ENCODE results near the gene ITGA4.
A peak's percentile ranks its signal among the peaks of the same experiment; 100 is the strongest.

Gene ITGA4

DNA sequence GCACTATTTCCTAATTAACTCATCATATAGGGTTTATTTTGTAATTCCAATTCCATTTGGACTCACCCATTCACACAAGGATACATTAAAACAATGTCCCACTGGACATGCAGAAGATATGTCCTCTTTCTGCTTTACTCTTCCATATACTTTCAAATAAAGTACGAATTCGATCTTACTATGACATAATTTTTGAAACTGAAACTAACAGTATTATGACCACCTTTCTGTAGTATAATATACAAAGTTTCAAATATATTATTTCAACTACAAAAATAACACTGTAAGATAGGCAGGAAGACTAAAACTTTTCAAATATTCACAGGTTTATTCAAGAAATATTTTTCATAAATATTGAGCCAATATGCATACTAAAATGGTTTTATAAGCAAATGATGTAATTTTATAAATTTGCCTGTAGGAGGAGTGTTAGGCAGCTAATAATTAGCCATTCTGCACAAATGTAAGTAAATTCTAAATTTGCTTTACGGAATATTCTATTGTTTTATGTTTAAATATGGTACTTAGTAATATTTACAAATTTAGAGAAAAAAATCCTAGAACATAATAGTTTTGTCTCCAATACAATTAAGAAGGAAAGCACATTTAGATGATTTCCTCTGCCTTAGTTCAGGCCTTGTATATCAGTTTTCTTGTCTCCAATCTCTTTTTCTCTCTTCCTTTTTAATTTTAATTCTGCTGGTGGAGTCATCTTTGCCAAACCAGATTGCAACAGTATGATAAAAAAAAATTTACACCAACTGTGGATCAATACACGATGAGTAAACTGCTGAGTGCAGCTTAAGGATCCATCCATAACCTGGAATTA, 113.9 kb downstream of the ITGA4 start:
- H3K4me3 ChIP-seq (ENCODE audit: low read depth, low read length), result no peak overlapping the region
- DNase-seq (ENCODE audit: low read depth), result peak; percentile 25
- TF ChIP-seq, protein P1, sequence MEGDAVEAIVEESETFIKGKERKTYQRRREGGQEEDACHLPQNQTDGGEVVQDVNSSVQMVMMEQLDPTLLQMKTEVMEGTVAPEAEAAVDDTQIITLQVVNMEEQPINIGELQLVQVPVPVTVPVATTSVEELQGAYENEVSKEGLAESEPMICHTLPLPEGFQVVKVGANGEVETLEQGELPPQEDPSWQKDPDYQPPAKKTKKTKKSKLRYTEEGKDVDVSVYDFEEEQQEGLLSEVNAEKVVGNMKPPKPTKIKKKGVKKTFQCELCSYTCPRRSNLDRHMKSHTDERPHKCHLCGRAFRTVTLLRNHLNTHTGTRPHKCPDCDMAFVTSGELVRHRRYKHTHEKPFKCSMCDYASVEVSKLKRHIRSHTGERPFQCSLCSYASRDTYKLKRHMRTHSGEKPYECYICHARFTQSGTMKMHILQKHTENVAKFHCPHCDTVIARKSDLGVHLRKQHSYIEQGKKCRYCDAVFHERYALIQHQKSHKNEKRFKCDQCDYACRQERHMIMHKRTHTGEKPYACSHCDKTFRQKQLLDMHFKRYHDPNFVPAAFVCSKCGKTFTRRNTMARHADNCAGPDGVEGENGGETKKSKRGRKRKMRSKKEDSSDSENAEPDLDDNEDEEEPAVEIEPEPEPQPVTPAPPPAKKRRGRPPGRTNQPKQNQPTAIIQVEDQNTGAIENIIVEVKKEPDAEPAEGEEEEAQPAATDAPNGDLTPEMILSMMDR (conservative IDR thresholded peaks at IDR 0.05; ENCODE audit: low read depth, low read length), result peak; percentile 44

DNA sequence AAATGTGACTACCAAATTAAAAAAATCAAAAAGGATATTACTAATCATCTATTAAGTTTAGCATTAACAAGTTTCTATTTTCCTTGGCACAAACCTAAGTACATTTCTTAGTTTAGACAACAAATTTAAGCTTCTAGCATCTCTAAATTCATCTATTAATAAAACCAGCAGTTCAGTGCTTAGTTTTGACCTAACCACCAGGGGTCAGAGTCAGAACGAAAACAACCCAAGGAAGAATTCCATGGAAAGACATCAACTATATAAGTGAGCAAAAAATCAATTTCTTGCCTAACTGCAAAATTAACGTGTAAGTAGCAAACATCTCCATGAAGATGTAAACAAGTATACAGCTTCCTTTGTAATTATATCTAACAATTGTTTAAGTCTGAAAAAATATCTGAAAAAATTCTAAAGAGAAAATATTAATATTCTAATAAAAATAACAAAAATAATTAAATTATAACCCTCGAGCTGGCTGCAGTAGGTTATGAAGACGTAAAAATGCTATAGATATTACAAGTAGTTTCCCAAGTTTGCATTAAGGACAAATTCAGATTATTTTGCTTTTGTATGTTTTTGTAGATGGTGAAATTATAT, 116.1 kb downstream of the ITGA4 start:
- no peak overlapping the region for H3K4me3 ChIP-seq (ENCODE audit: low read depth, low read length)
- TF ChIP-seq, protein P1 (conservative IDR thresholded peaks at IDR 0.05; ENCODE audit: low read depth, low read length), result peak; percentile 58
- peak; percentile 66 for DNase-seq (ENCODE audit: low read depth)

DNA sequence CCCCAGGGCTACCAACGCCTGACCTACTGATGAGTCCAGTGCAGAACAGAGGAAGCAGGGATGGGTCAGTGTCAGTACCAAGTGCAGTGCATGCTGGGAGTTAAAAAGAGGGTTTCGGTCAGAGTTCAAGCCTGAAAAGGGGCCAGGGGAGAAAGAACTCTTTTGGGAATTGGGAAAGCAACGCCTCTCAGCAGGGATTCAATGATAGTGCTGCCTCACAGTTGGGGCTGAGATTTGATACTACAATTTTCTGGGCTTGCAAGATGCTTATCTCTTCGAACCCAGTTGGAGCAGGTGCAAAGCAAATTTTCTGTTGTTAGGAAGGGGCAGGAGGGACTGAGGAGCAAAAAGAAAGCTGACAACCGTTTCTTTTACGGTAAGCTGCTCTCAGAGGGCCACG, 117.1 kb downstream of the ITGA4 start:
- H3K4me3 ChIP-seq (ENCODE audit: low read depth, low read length), result no peak overlapping the region
- TF ChIP-seq, protein P1 (conservative IDR thresholded peaks at IDR 0.05; ENCODE audit: low read depth, low read length), result no peak
- no peak for DNase-seq (ENCODE audit: low read depth)

DNA sequence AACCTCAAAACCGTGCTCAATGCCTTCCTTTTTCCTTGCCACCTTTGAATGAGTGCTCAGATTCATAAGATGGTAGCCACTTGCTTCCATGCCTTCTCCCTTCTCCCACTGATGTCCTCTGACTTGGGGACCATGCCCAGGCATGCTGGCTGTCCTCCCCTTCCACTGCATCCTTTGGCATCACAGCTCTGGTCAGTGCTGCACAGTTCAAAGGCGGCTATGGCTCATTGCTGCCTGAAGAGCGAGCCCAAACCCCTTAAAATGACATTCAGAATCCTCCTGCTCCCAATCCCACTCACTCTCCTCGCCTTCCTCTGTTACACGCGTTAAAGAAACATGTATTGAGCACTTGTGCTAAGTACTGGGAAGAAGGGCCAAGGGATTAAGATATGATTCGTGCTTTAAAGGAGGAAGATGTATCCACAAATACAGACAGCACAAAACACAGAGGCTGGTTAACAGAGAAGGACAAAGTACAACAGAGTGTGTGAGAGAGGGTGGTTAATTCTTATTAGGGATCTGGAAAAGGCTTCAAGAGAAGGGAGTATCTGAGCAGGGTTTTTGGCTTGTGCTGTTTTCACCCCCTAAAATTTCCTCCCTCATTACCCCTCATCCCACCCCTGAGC, 118.0 kb downstream of the ITGA4 start:
- TF ChIP-seq, protein P1 (conservative IDR thresholded peaks at IDR 0.05; ENCODE audit: low read depth, low read length), result no peak
- no peak overlapping the region for H3K4me3 ChIP-seq (ENCODE audit: low read depth, low read length)
- DNase-seq (ENCODE audit: low read depth), result no peak

DNA sequence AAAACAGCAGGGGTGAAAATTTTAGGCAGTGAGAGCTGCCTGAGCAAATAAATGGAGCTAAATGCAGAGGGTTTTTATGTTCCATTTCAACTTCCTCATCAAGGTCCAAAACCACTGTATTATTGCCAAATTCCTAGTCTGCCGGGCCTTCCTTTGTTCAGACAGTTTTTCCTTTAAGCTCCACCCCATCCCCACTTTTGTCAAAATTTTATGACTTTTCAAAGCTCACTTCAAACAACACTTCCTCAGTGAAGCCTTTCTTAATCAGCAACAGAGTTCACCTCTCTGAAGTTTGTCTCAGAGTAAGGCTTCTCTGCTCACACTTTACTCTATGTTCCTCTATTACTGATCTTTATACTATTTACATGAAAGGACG, 118.5 kb downstream of the ITGA4 start:
- no peak for DNase-seq (ENCODE audit: low read depth)
- no peak overlapping the region for H3K4me3 ChIP-seq (ENCODE audit: low read depth, low read length)
- TF ChIP-seq, protein P1 (conservative IDR thresholded peaks at IDR 0.05; ENCODE audit: low read depth, low read length), result no peak

DNA sequence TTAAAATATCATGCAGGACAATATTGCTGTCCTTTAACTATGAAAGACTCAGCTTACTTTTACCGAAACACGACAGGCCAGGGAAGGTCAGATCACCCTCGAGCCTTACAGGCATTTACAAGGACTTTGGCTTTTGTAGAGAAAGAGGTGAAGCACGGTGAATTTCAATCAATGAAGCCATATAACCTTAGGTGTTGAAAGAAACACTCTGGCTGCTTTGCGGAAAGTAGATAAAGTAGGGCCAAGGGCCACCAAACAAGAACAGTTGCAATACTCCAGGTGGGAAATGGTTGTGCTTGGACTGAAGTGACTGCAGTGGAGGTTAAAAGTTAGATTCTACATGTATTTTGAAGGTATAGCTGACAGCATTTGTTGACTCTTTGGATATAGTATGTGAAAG, 119.2 kb downstream of the ITGA4 start:
- TF ChIP-seq, protein P1 (conservative IDR thresholded peaks at IDR 0.05; ENCODE audit: low read depth, low read length), result no peak
- no peak for DNase-seq (ENCODE audit: low read depth)

More for the DNA sequence above, 119.2 kb downstream of the ITGA4 start:
- no peak overlapping the region for H3K4me3 ChIP-seq (ENCODE audit: low read depth, low read length)
